K562 (cell line): Measurements from ENCODE around the gene TMED8. TPM values are rescaled to one million over a fixed set of nuclear protein-coding genes. Genes with fewer than 3 reads are reported as not detected.

Experiments
- ATAC-seq: fragments of 200-7000 bp; cut with Tn5 transposase; 3 replicates; pipeline ENCODE4 v1.9.1; 2020; ENCODE audit warnings: moderate library complexity
- BruUV-seq: library from RNA; stranded (reverse); fragments of 400-500 nt; replicated peaks from 2 replicates; lab custom pipeline; 2021; lab: Mats Ljungman, UMichigan
- CTCF ChIA-PET: fragments of 300-600 bp; formaldehyde crosslinking; extraction: SDS; loops from one replicate; lab custom pipeline; 2021; ENCODE audit warnings: low intra/inter-chr PET ratio; lab: Yijun Ruan, JAX
- POLR2A ChIA-PET: fragments of 300-600, 350-650 bp; sonication (Branson Sonifier 250); formaldehyde crosslinking; extraction: SDS; loops from one replicate; lab custom pipeline; 2021; ENCODE audit warnings: antibody characterized with exemption, inconsistent platforms; lab: Yijun Ruan, JAX
- DNase-seq, 4 experiments: peaks; one replicate each; pipeline versions ENCODE4 v3.0.0 to v3.0.0-alpha.2; 2011 to 2018; ENCODE audit warnings: low spot score in 3 of 4, mixed read lengths in 3 of 4; ENCODE audit errors: extremely low read depth in 1 of 4
- FAIRE-seq: peaks from 2 replicates; lab custom pipeline; 2011; peaks lifted over from hg19 to GRCh38; lab: Jason Lieb, UNC
- H2AFZ ChIP-seq: 2 replicates; pipeline ENCODE4 v1.6.0; 2011; ENCODE audit warnings: low read depth, low read length, control low read depth, inconsistent platforms
- H3K27ac ChIP-seq: fragments of 200-600 bp; 3 replicates; pipeline ENCODE4 v1.8.0; 2011; ENCODE audit warnings: low read depth, mild to moderate bottlenecking, control low read depth, inconsistent platforms, low read length, moderate library complexity, mixed read lengths; ENCODE audit errors: extremely low read depth
- H3K27me3 ChIP-seq, 2 experiments: fragments of 300-600 bp in 1 of 2; 2 replicates in 1 of 2; 3 replicates in 1 of 2; pipeline versions ENCODE4 v1.6.0 to v1.8.0; 2011; ENCODE audit warnings: inconsistent platforms in 2 of 2, low read length in 2 of 2, mild to moderate bottlenecking in 1 of 2, mixed read lengths in 1 of 2, moderate library complexity in 1 of 2; ENCODE audit not compliant: control insufficient read depth in 2 of 2, insufficient read depth in 2 of 2
- H3K36me3 ChIP-seq: fragments of 300-600 bp; 3 replicates; pipeline ENCODE4 v1.8.0; 2011; ENCODE audit warnings: mild to moderate bottlenecking, low read length, inconsistent platforms; ENCODE audit not compliant: control insufficient read depth, insufficient read depth
- H3K4me1 ChIP-seq, 2 experiments: fragments of 200-600 bp in 1 of 2; replicated peaks in 1 of 2; 2 replicates in 1 of 2; 3 replicates in 1 of 2; pipeline versions ENCODE4 v1.5.1 to v1.8.0; 2011; ENCODE audit warnings: inconsistent platforms in 2 of 2, low read length in 2 of 2, mild to moderate bottlenecking in 1 of 2, mixed read lengths in 1 of 2, moderate library complexity in 1 of 2; ENCODE audit not compliant: control insufficient read depth in 2 of 2, insufficient read depth in 2 of 2
- H3K4me2 ChIP-seq: 2 replicates; pipeline ENCODE4 v1.6.1; 2011; ENCODE audit warnings: low read length, control low read depth, inconsistent platforms, mixed read lengths; ENCODE audit not compliant: insufficient read depth
- H3K4me3 ChIP-seq: fragments of 200-600 bp; sonication (generic), shearing (Covaris generic); 2 replicates; pipeline ENCODE4 v1.5.1; 2016; ENCODE audit warnings: control low read depth, inconsistent platforms
- H3K79me2 ChIP-seq: fragments of 200-600 bp; 3 replicates; pipeline ENCODE4 v1.8.0; 2011; ENCODE audit warnings: low read length, inconsistent platforms; ENCODE audit not compliant: control insufficient read depth, insufficient read depth
- H3K9ac ChIP-seq, 2 experiments: 2 replicates each; pipeline versions ENCODE4 v1.6.0 to v1.6.1; 2011; ENCODE audit warnings: low read depth in 2 of 2, low read length in 2 of 2, control low read depth in 1 of 2, inconsistent platforms in 1 of 2, mild to moderate bottlenecking in 1 of 2, mixed read lengths in 1 of 2; ENCODE audit not compliant: insufficient read depth in 1 of 2
- H3K9me1 ChIP-seq: one replicate; pipeline ENCODE4 v1.6.0; 2011; ENCODE audit warnings: inconsistent platforms, mild to moderate bottlenecking, low read length, moderate library complexity; ENCODE audit not compliant: control insufficient read depth, insufficient read depth
- H3K9me3 ChIP-seq: replicated peaks from 2 replicates; pipeline ENCODE4 v1.5.1; 2011; ENCODE audit warnings: low read depth, low read length, inconsistent platforms; ENCODE audit not compliant: control insufficient read depth, insufficient read depth
- H4K20me1 ChIP-seq: replicated peaks from 2 replicates; pipeline ENCODE4 v1.6.1; 2011; ENCODE audit warnings: low read length, inconsistent platforms, mixed read lengths; ENCODE audit not compliant: control insufficient read depth, insufficient read depth
- ATF4 ChIP-seq: fragments of 450-650 bp; formaldehyde crosslinking; IDR thresholded peaks from 2 replicates; pipeline ENCODE4 v1.4.0; 2022; ENCODE audit warnings: mild to moderate bottlenecking, moderate library complexity
- CEBPB ChIP-seq: fragments of 450-650 bp; IDR thresholded peaks from 2 replicates; pipeline ENCODE4 v1.6.1; 2016; ENCODE audit warnings: missing genetic modification characterization, missing compliant biosample characterization
- CXXC5 ChIP-seq: fragments of 250-450 bp; sonication (Bioruptor Pico); IDR thresholded peaks from 2 replicates; pipeline ENCODE4 v1.8.0; 2022; ENCODE audit warnings: inconsistent platforms, mild to moderate bottlenecking, moderate library complexity
- ELK1 ChIP-seq: sonication (generic); formaldehyde crosslinking; IDR thresholded peaks from 2 replicates; pipeline ENCODE4 v1.8.1; 2022; ENCODE audit warnings: missing genetic modification reagents
- IRF9 ChIP-seq: fragments of 450-650 bp; IDR thresholded peaks from 2 replicates; pipeline ENCODE4 v1.6.1; 2016; ENCODE audit warnings: missing biosample characterization, missing genetic modification characterization
- MITF ChIP-seq: IDR thresholded peaks from 2 replicates; pipeline ENCODE4 v1.6.1; 2014; ENCODE audit warnings: antibody characterized with exemption
- TCF15 ChIP-seq: fragments of 250-450 bp; sonication (Bioruptor Pico); IDR thresholded peaks from 2 replicates; pipeline ENCODE4 v1.8.0; 2022; ENCODE audit warnings: moderate library complexity, mild to moderate bottlenecking, inconsistent platforms
- THRB ChIP-seq: fragments of 450-650 bp; formaldehyde crosslinking; conservative IDR thresholded peaks from 2 replicates; pipeline ENCODE4 v1.4.0; 2022; ENCODE audit warnings: mild to moderate bottlenecking, missing genetic modification characterization
- USF1 ChIP-seq: sonication (generic); formaldehyde crosslinking; IDR thresholded peaks from 2 replicates; pipeline ENCODE4 v1.9.0; 2022; ENCODE audit warnings: mild to moderate bottlenecking, missing genetic modification reagents
- ZBED1 ChIP-seq: IDR thresholded peaks from 2 replicates; pipeline ENCODE4 v1.6.1; 2014
- ZBTB17 ChIP-seq: fragments of 450-650 bp; formaldehyde crosslinking; IDR thresholded peaks from 2 replicates; pipeline ENCODE4 v1.4.0; 2020; ENCODE audit warnings: mild to moderate bottlenecking
- ZNF311 ChIP-seq: fragments of 250-450 bp; sonication (Bioruptor Pico); IDR thresholded peaks from 2 replicates; pipeline ENCODE4 v1.4.0; 2020; ENCODE audit warnings: mild to moderate bottlenecking, moderate library complexity
- WGBS: fragments of 100-300 bp; shearing (Covaris generic); methylation state at CpG from one replicate; pipeline ENCODE4 v1.1.6; 2016; ENCODE audit warnings: low coverage, mixed read lengths; ENCODE audit not compliant: insufficient coverage; ENCODE audit errors: missing lambda C conversion rate; 5-methylcytosine and 5-hydroxymethylcytosine counted together
- in situ Hi-C: fragments of 300-500 bp; cut with MboI; formaldehyde crosslinking; loops from 4 replicates; pipeline ENCODE4 v1.15.0; 2018; ENCODE audit warnings: inconsistent platforms, mixed read lengths
- intact Hi-C: fragments of 100-400 bp; cut with micrococcal nuclease; formaldehyde crosslinking; loops from 2 replicates; pipeline ENCODE4 v1.14.2; 2022
- polyA plus RNA-seq, 8 experiments: library from polyadenylated mRNA; depleted of rRNA in 4 of 8; stranded (reverse) in 5 of 8; unstranded in 3 of 8; fragments of >200 nt; fragmentation: Nextera tagmentation in 2 of 8; fragmentation: Illumina TruSeq in 1 of 8; extraction: Ambion mirVana in 2 of 8; extraction: Trizol in 1 of 8; gene quantifications; 2 replicates each; pipeline versions ENCODE4 v1.2.1 to v1.2.3, GENCODE V29; 2011 to 2014; ENCODE audit warnings: inconsistent platforms in 1 of 8, missing spikeins in 1 of 8
- total RNA-seq, 7 experiments: library from RNA; depleted of rRNA in 6 of 7; stranded (reverse); fragments of >200 nt in 6 of 7; fragmentation: Illumina TruSeq in 2 of 7; extraction: Trizol in 2 of 7; gene quantifications; 2 replicates each; pipeline versions ENCODE4 v1.2.1 to v1.2.3, GENCODE V29; 2011 to 2021; ENCODE audit warnings: low replicate concordance in 1 of 7

TMED8 gene
- total and polyA plus RNA-seq, 9 of the 15 experiments (the other 6 are each of a cell fraction or from before 2014, with no cell fraction given) = 3.3 to 17.4 (median 12.0) TPM

- intact Hi-C loops (no loop called here), in situ Hi-C loops (no loop called here)
- Histone ChIP-seq H4K20me1 (0 out of 2 replicates have a peak, but pooled peaks cover 3% of the 10 kb centered on the region), H3K9me3 (no peaks in the 10 kb centered on the region), H3K4me1 (no peaks in the 10 kb centered on the region), H3K9ac (no peak overlapping the region), H3K36me3 (peaks cover 7% of the 10 kb centered on the region; the same call in 1 of the 3 replicates), H2AFZ (no peak overlapping the region), H3K27me3 (no peaks in the 10 kb centered on the region), H3K4me2 (no peak overlapping the region), H3K4me3 (no peak overlapping the region), H3K27ac (no peak overlapping the region), H3K9me1 (peaks cover 2% of the 10 kb centered on the region), H3K79me2 (no peaks in the 10 kb centered on the region; the same call in 2 of the 3 replicates)
- no TSS peak for BruUV-seq
- DNase-seq (no peak), FAIRE-seq (no peak), ATAC-seq (no peak)
- POLR2A ChIA-PET = no interaction called here
- 84% methylated on average over 2 of the region's 2 CpGs for WGBS
- CTCF ChIA-PET = no interaction called here
- TF ChIP-seq THRB (CRISPR knock-in tag) = no peak
- no peak for TF ChIP-seq ZNF311
- TF ChIP-seq IRF9 (tag) = no peak
- TF ChIP-seq USF1 (CRISPR knock-in tag) = no peak
- no peak for TF ChIP-seq TCF15
- no peak for TF ChIP-seq MITF
- TF ChIP-seq ZBTB17 = no peak
- TF ChIP-seq ZBED1 = no peak
- no peak for TF ChIP-seq CXXC5 (CRISPR knock-in tag)
- TF ChIP-seq ELK1 (CRISPR knock-in tag) = no peak
- no peak for TF ChIP-seq ATF4 (CRISPR knock-in tag)
- peak; percentile 76 for TF ChIP-seq CEBPB (tag)
Measured at GRCh38 chr14:77311217-77311616, 65.7 kb downstream of the TMED8 start.
